HepG2 (cell line): ENCODE data around the gene IPCEF1. TPM values are rescaled to one million over a fixed set of nuclear protein-coding genes. Genes with fewer than 3 reads are reported as not detected.

ENCODE experiments used
- ATAC-seq: fragments of 200-7000 bp; cut with Tn5 transposase; 3 replicates; pipeline ENCODE4 v1.9.1; 2020; ENCODE audit warnings: mild to moderate bottlenecking, moderate library complexity
- BruUV-seq: library from RNA; stranded (reverse); fragments of 400-500 nt; replicated peaks from 2 replicates; lab custom pipeline; 2021; lab: Mats Ljungman, UMichigan
- CTCF ChIA-PET: fragments of 300-600 bp; formaldehyde crosslinking; extraction: SDS; loops from one replicate; lab custom pipeline; 2021; ENCODE audit warnings: low total read pairs, inconsistent platforms, low intra/inter-chr PET ratio; lab: Yijun Ruan, JAX
- POLR2A ChIA-PET: fragments of 350-600 bp; sonication (Branson Sonifier 250); formaldehyde crosslinking; loops from one replicate; lab custom pipeline; 2020; ENCODE audit warnings: antibody characterized with exemption, inconsistent platforms; lab: Yijun Ruan, JAX
- DNase-seq: peaks from one replicate; pipeline ENCODE4 v3.0.0-alpha.2; 2015; ENCODE audit warnings: low spot score
- FAIRE-seq: peaks from 3 replicates; lab custom pipeline; 2011; peaks lifted over from hg19 to GRCh38; lab: Jason Lieb, UNC
- H2AFZ ChIP-seq: one replicate; pipeline ENCODE4 v1.6.1; 2011; ENCODE audit warnings: low read length, inconsistent platforms
- H3K27ac ChIP-seq: fragments of 300-600 bp; 3 replicates; pipeline ENCODE4 v1.8.0; 2011; ENCODE audit warnings: mixed run types, mild to moderate bottlenecking, mixed read lengths, low read length, inconsistent platforms; ENCODE audit not compliant: insufficient read depth; ENCODE audit errors: extremely low read length
- H3K27me3 ChIP-seq, 2 experiments: fragments of 200-600 bp in 1 of 2; 2 replicates in 1 of 2; 3 replicates in 1 of 2; pipeline versions ENCODE4 v1.6.0 to v1.8.0; 2011; ENCODE audit warnings: low read length in 2 of 2, mild to moderate bottlenecking in 2 of 2, moderate library complexity in 2 of 2, inconsistent platforms in 1 of 2; ENCODE audit not compliant: insufficient read depth in 2 of 2, control insufficient read depth in 1 of 2
- H3K36me3 ChIP-seq, 2 experiments: fragments of 200-600 bp in 1 of 2; replicated peaks in 1 of 2; 2 replicates in 1 of 2; 3 replicates in 1 of 2; pipeline versions ENCODE4 v1.5.1 to v1.8.0; 2011; ENCODE audit warnings: low read length in 2 of 2, inconsistent platforms in 1 of 2; ENCODE audit not compliant: insufficient read depth in 2 of 2, control insufficient read depth in 1 of 2
- H3K4me1 ChIP-seq: 2 replicates; pipeline ENCODE4 v1.5.1; 2012; ENCODE audit warnings: low read length, inconsistent platforms; ENCODE audit not compliant: insufficient read depth
- H3K4me2 ChIP-seq: 2 replicates; pipeline ENCODE4 v1.6.0; 2011; ENCODE audit warnings: low read depth, low read length, inconsistent platforms
- H3K4me3 ChIP-seq, 3 experiments: fragments of 200-600 bp in 1 of 3; sonication (generic), shearing (Covaris generic) in 1 of 3; replicated peaks in 1 of 3; 2 replicates each; pipeline ENCODE4 v1.5.1; 2011 to 2016; ENCODE audit warnings: low read length in 3 of 3, inconsistent platforms in 2 of 3, low read depth in 2 of 3, mild to moderate bottlenecking in 2 of 3, control low read depth in 1 of 3, mixed read lengths in 1 of 3; ENCODE audit not compliant: insufficient read depth in 1 of 3
- H3K79me2 ChIP-seq: one replicate; pipeline ENCODE4 v1.6.1; 2011; ENCODE audit warnings: low read length, inconsistent platforms; ENCODE audit not compliant: insufficient read depth
- H3K9ac ChIP-seq: 2 replicates; pipeline ENCODE4 v1.6.0; 2011; ENCODE audit warnings: mild to moderate bottlenecking, low read depth, low read length, inconsistent platforms; ENCODE audit not compliant: insufficient read depth
- H3K9me3 ChIP-seq: 2 replicates; pipeline ENCODE4 v1.5.1; 2012; ENCODE audit warnings: mild to moderate bottlenecking, low read length
- H4K20me1 ChIP-seq: 2 replicates; pipeline ENCODE4 v1.6.0; 2011; ENCODE audit warnings: inconsistent platforms, mild to moderate bottlenecking, low read length, moderate library complexity; ENCODE audit not compliant: insufficient read depth
- ATM ChIP-seq: fragments of 450-650 bp; IDR thresholded peaks from 2 replicates; pipeline ENCODE4 v1.7.1; 2017; ENCODE audit warnings: mild to moderate bottlenecking, borderline replicate concordance
- EEA1 ChIP-seq: sonication (generic); formaldehyde crosslinking; IDR thresholded peaks from 2 replicates; pipeline ENCODE4 v1.5.1; 2020; ENCODE audit warnings: mild to moderate bottlenecking, missing genetic modification reagents, borderline replicate concordance
- KDM1A ChIP-seq: IDR thresholded peaks from 2 replicates; pipeline ENCODE4 v1.6.1; 2016; ENCODE audit warnings: missing compliant biosample characterization
- KDM5A ChIP-seq: fragments of 200-600 bp; sonication (generic); IDR thresholded peaks from 2 replicates; pipeline ENCODE4 v1.7.0; 2018; ENCODE audit warnings: antibody characterized with exemption, mild to moderate bottlenecking, low read length, borderline replicate concordance
- KLF12 ChIP-seq: sonication (generic); formaldehyde crosslinking; IDR thresholded peaks from 2 replicates; pipeline ENCODE4 v1.4.0; 2020; ENCODE audit warnings: missing genetic modification reagents, borderline replicate concordance
- MAFF ChIP-seq: IDR thresholded peaks from 2 replicates; pipeline ENCODE4 v1.6.1; 2011; ENCODE audit warnings: low read depth, low read length, improper control_type of control experiment
- MAFK ChIP-seq, 2 experiments: IDR thresholded peaks in 1 of 2; conservative IDR thresholded peaks in 1 of 2; 2 replicates each; pipeline ENCODE4 v1.6.1; 2011; ENCODE audit warnings: improper control_type of control experiment in 2 of 2, low read length in 2 of 2
- NR2C2 ChIP-seq: sonication (generic); formaldehyde crosslinking; IDR thresholded peaks from 2 replicates; pipeline ENCODE4 v1.4.0; 2020; ENCODE audit warnings: missing genetic modification reagents, mild to moderate bottlenecking, moderate library complexity, borderline replicate concordance
- ONECUT2 ChIP-seq: sonication (generic); formaldehyde crosslinking; IDR thresholded peaks from 2 replicates; pipeline ENCODE4 v1.4.0; 2020; ENCODE audit warnings: missing genetic modification reagents
- REPIN1 ChIP-seq: sonication (generic); formaldehyde crosslinking; IDR thresholded peaks from 2 replicates; pipeline ENCODE4 v1.8.0; 2022; ENCODE audit warnings: missing genetic modification reagents, low read depth, mild to moderate bottlenecking, borderline replicate concordance
- SNAPC5 ChIP-seq: sonication (generic); formaldehyde crosslinking; IDR thresholded peaks from 2 replicates; pipeline ENCODE4 v1.8.1; 2023; ENCODE audit warnings: mild to moderate bottlenecking, missing genetic modification reagents, borderline replicate concordance
- SUZ12 ChIP-seq: fragments of 150-350 bp; IDR thresholded peaks from 2 replicates; pipeline ENCODE4 v1.6.1; 2014; ENCODE audit warnings: low read depth, low read length
- THAP11 ChIP-seq: IDR thresholded peaks from 2 replicates; pipeline ENCODE4 v1.6.1; 2016; ENCODE audit warnings: missing biosample characterization, missing genetic modification reagents
- ZNF317 ChIP-seq: sonication (generic); formaldehyde crosslinking; IDR thresholded peaks from 2 replicates; pipeline ENCODE4 v1.5.0; 2020; ENCODE audit warnings: mild to moderate bottlenecking, missing genetic modification reagents
- ZNF431 ChIP-seq: sonication (generic); formaldehyde crosslinking; IDR thresholded peaks from 2 replicates; pipeline ENCODE4 v1.9.0; 2022; ENCODE audit warnings: missing genetic modification reagents, low read depth, mild to moderate bottlenecking, borderline replicate concordance
- ZNF547 ChIP-seq: sonication (generic); formaldehyde crosslinking; IDR thresholded peaks from 2 replicates; pipeline ENCODE4 v1.5.1; 2020; ENCODE audit warnings: mild to moderate bottlenecking, missing genetic modification reagents
- ZNF550 ChIP-seq: sonication (generic); formaldehyde crosslinking; IDR thresholded peaks from 2 replicates; pipeline ENCODE4 v1.4.0; 2020; ENCODE audit warnings: mild to moderate bottlenecking, missing genetic modification reagents, borderline replicate concordance
- ZNF737 ChIP-seq: sonication (generic); formaldehyde crosslinking; IDR thresholded peaks from 2 replicates; pipeline ENCODE4 v1.5.0; 2020; ENCODE audit warnings: missing genetic modification reagents, mild to moderate bottlenecking, borderline replicate concordance
- WGBS: methylation state at CpG from one replicate; pipeline ENCODE4 v1.1.6; 2017; ENCODE audit warnings: low lambda C conversion rate; 5-methylcytosine and 5-hydroxymethylcytosine counted together
- in situ Hi-C: cut with HindIII; loops from 2 replicates; pipeline ENCODE4 v1.10.0; 2017; ENCODE audit warnings: low pct_unique_long_range_greater_than_20kb; ENCODE audit not compliant: extremely low pct_ligation_motif_present
- intact Hi-C: fragments of 100-400 bp; cut with micrococcal nuclease; formaldehyde crosslinking; loops from one replicate; pipeline ENCODE4 v1.10.0; 2022; ENCODE audit not compliant: unreplicated experiment
- polyA plus RNA-seq, 8 experiments: library from polyadenylated mRNA; depleted of rRNA in 3 of 8; stranded (reverse) in 7 of 8; unstranded in 1 of 8; fragments of >200 nt; fragmentation: Illumina TruSeq in 4 of 8; extraction: Trizol in 4 of 8; gene quantifications; 2 replicates each; pipeline versions ENCODE4 v1.2.1 to v1.2.3, GENCODE V29; 2011 to 2016; ENCODE audit warnings: low read depth in 4 of 8, missing spikeins in 1 of 8, mixed read lengths in 1 of 8; ENCODE audit not compliant: insufficient read depth in 1 of 8
- total RNA-seq, 5 experiments: library from RNA; depleted of rRNA; stranded (reverse); fragments of >200 nt; fragmentation: Illumina TruSeq; extraction: Trizol; gene quantifications; 2 replicates each; pipeline ENCODE4 v1.2.3, GENCODE V29; 2016; ENCODE audit warnings: low read depth in 1 of 5

Gene IPCEF1
- total and polyA plus RNA-seq, 2 of the 13 experiments (the other 11 are each of a cell fraction or from before 2014, with no cell fraction given): 0.03 TPM; not detected in 1

DNA sequence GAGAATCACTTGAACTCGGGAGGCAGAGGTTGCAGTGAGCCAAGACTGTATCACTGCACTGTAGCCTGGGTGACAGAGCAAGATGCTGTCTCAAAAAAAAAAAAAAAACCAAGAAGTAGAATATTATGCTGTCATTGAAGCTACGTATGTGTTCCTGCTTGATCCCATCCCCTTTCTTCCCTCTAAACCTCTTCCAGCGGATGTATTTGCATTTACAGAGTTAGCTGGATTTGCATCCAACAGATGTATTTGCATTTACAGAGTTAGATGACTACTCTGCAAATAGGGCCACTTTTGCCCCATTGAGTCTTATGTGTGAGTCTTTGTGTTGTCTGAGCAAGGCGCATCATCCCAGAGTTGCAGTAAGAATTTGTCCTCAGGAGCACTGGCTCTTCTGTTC is 24.9 kb upstream of the IPCEF1 start (continued):
- TF ChIP-seq KDM1A (no peak), REPIN1 (CRISPR knock-in tag) (no peak), SUZ12 (no peak), ONECUT2 (CRISPR knock-in tag) (no peak)

DNA sequence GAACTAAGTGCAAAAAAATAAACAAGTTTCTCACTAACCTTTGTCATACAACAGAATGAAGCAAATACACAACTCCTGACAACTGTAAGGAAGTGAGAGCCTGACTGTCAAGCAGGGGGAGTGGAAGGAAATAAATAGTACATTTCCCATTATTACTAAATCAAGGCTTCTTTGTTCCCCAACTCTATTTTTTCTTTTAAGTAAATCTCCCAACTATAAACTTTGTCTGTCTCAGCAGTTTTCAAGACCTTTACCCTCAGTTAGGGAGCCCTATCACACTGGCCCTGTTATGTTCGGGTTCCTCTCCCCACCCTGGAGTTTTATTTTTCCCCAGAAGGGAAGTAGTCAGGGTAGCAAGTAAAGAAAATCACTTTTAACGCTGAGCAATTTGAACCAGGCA is 24.1 kb upstream of the IPCEF1 start:
- Histone ChIP-seq H3K4me1 (no peaks in the 10 kb centered on the region), H3K27me3 (no peaks in the 10 kb centered on the region), H2AFZ (no peak overlapping the region), H3K79me2 (no peaks in the 10 kb centered on the region), H3K9ac (no peak overlapping the region), H3K4me3 (no peak overlapping the region), H3K9me3 (no peaks in the 10 kb centered on the region), H3K27ac (no peak overlapping the region), H3K36me3 (no peaks in the 10 kb centered on the region), H4K20me1 (no peaks in the 10 kb centered on the region), H3K4me2 (no peak overlapping the region)
- BruUV-seq: no TSS peak
- POLR2A ChIA-PET: no interaction called here
- in situ Hi-C loops: no loop called here
- TF ChIP-seq KDM5A: no peak
- peak; percentile 20; the same call in 1 of the 2 replicates for TF ChIP-seq MAFF
- no peak for TF ChIP-seq ZNF431 (CRISPR knock-in tag)
- peak; percentile 2 to 60; a peak in 2 of 4 replicates for TF ChIP-seq MAFK (conservative IDR thresholded peaks at IDR 0.05 in 1 of 2, IDR thresholded peaks at IDR 0.05 in 1 of 2; ENCODE audit: low read length in 2 of 2)
- ATAC-seq: no peak
- CTCF ChIA-PET: no interaction called here
- WGBS: 30% methylated on average over 2 of the region's 2 CpGs
- DNase-seq: no peak
- intact Hi-C loops: no loop called here
- FAIRE-seq: no peak

DNA sequence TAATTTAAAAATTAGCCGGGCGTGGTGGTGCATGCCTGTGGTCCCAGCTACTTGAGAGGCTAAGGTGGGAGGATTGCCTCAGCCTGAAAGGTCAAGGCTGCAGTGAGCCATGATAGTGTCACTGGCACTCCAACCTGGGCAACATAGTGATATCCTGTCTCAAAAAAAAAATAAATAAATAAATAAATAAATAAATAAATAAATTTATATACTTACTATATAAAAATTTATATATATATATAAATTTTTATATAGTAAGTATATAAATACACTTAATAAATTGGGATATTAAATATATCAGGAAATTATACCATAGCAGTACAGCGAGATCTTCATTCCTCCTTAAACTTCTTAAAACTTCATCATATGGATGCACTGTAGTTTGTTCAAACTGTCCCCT is 23.0 kb upstream of the IPCEF1 start:
- WGBS: 93% methylated on average over 3 of the region's 3 CpGs
- Histone ChIP-seq H2AFZ (no peak overlapping the region), H3K36me3 (no peaks in the 10 kb centered on the region), H3K4me2 (no peak overlapping the region), H4K20me1 (no peaks in the 10 kb centered on the region), H3K27me3 (no peaks in the 10 kb centered on the region), H3K4me1 (no peaks in the 10 kb centered on the region), H3K79me2 (no peaks in the 10 kb centered on the region), H3K9ac (no peak overlapping the region), H3K9me3 (no peaks in the 10 kb centered on the region), H3K4me3 (no peak overlapping the region), H3K27ac (no peak overlapping the region)
- BruUV-seq: no TSS peak
- FAIRE-seq (no peak), DNase-seq (no peak), ATAC-seq (no peak)
- POLR2A ChIA-PET: no interaction called here
- in situ Hi-C loops: no loop called here
- intact Hi-C loops: no loop called here
- CTCF ChIA-PET: no interaction called here
- no peak for TF ChIP-seq THAP11 (CRISPR knock-in tag)
- no peak for TF ChIP-seq ZNF550 (CRISPR knock-in tag)
- TF ChIP-seq ZNF317 (CRISPR knock-in tag): no peak
- no peak for TF ChIP-seq NR2C2
- no peak for TF ChIP-seq KLF12 (CRISPR knock-in tag)
- TF ChIP-seq SNAPC5 (CRISPR knock-in tag): no peak
- TF ChIP-seq ZNF547 (CRISPR knock-in tag): no peak
- TF ChIP-seq ZNF737 (CRISPR knock-in tag): no peak
- no peak for TF ChIP-seq EEA1 (CRISPR knock-in tag)
- no peak for TF ChIP-seq ATM
